Chondrocyte (in vitro differentiated cells): ENCODE measurements around the gene RTN4RL1. TPM values are rescaled to one million over a fixed set of nuclear protein-coding genes. Genes with fewer than 3 reads are reported as not detected.

ENCODE experiments used
- DNase-seq: peaks from one replicate; pipeline ENCODE4 v3.0.0; 2021; ENCODE audit warnings: mixed read lengths, low spot score
- H3K27ac Mint-ChIP-seq: one replicate; pipeline ENCODE4 v1.8.0; 2021; ENCODE audit warnings: mild to moderate bottlenecking, moderate library complexity, mixed read lengths; ENCODE audit not compliant: unreplicated experiment
- H3K27me3 Mint-ChIP-seq: 2 replicates; pipeline ENCODE4 v1.8.0; 2021; ENCODE audit warnings: low read depth, mixed read lengths
- H3K36me3 Mint-ChIP-seq: 2 replicates; pipeline ENCODE4 v1.8.0; 2021; ENCODE audit warnings: low read depth, mixed read lengths
- H3K4me1 Mint-ChIP-seq: 2 replicates; pipeline ENCODE4 v1.8.0; 2021; ENCODE audit warnings: low read depth, mild to moderate bottlenecking, mixed read lengths
- H3K4me3 Mint-ChIP-seq: one replicate; pipeline ENCODE4 v1.8.0; 2021; ENCODE audit warnings: mild to moderate bottlenecking, moderate library complexity, mixed read lengths; ENCODE audit not compliant: unreplicated experiment
- H3K9me3 Mint-ChIP-seq: 2 replicates; pipeline ENCODE4 v1.8.0; 2021; ENCODE audit warnings: low read depth, mixed read lengths
- CTCF ChIP-seq: fragments of 200-600 bp; sonication (generic); IDR thresholded peaks from 2 replicates; pipeline ENCODE4 v1.5.0; 2021; ENCODE audit warnings: antibody characterized with exemption, mild to moderate bottlenecking, moderate library complexity
- total RNA-seq: library from RNA; stranded (reverse); gene quantifications from 3 replicates; pipeline ENCODE4 v1.2.1, GENCODE V29; 2021

RTN4RL1 gene
- total RNA-seq, 1 donor from 2014 or later: 0.47 TPM

- H3K27me3 Mint-ChIP-seq: peaks cover 10% of the 10 kb centered on the region
- H3K9me3 Mint-ChIP-seq: no peaks in the 10 kb centered on the region
- no peak overlapping the region for H3K27ac Mint-ChIP-seq
- no peak overlapping the region for H3K4me3 Mint-ChIP-seq
- H3K36me3 Mint-ChIP-seq: no peaks in the 10 kb centered on the region
- no peak for DNase-seq
- TF ChIP-seq CTCF: no peak
- no peaks in the 10 kb centered on the region for H3K4me1 Mint-ChIP-seq
These were observed 75.4 kb downstream of the RTN4RL1 start for GRCh38 chr17:1949754-1950153.

- no peak overlapping the region for H3K4me3 Mint-ChIP-seq
These were observed 76.7 kb downstream of the RTN4RL1 start for GRCh38 chr17:1948517-1948825.

DNA sequence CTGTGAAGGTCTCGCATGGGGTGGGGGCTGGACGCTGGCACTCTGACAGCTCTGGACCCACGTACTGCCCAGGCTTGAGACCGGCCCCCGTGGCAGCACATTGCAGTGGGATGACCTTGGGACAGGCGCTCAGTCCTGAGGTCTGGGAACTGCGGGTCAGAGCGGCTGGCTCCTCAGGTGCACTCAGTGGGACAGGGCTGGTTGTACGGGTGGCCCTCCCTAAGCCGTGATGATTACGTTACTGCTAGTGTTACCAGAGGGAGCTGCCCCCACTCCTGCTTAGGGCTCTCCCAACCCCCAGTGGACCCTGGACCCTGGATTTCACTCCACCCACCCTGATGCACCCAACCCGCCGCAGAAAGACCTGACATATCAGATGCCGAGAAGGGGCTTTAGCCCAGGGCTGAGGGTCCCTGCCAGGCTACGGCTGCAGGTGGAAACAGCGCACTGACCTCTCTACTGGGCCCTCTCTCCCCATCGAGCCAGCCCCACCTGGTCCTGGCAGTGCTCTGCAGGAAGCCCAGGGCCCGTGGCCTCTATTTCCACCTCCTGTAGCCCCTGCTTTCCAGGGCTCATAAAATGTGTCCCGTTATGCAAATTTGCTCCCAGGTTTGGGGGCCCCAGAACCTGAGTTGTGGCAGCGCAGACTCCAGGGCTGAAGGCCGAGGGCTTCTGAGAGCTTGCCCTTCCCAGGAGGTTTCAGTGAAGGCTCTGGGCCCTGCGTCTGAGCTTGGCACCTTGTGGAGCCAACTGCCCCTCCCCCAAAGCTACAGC is 77.2 kb downstream of the RTN4RL1 start:
- TF ChIP-seq CTCF: no peak
- Mint-ChIP-seq H3K4me1 (no peaks in the 10 kb centered on the region), H3K36me3 (no peaks in the 10 kb centered on the region), H3K27me3 (peaks cover 10% of the 10 kb centered on the region), H3K9me3 (no peaks in the 10 kb centered on the region), H3K4me3 (no peak overlapping the region), H3K27ac (no peak overlapping the region)
- no peak for DNase-seq

More at GRCh38 chr17:1948517-1948825, 76.7 kb downstream of the RTN4RL1 start:
- peaks cover 10% of the 10 kb centered on the region for H3K27me3 Mint-ChIP-seq
- no peaks in the 10 kb centered on the region for H3K36me3 Mint-ChIP-seq
- DNase-seq: no peak
- TF ChIP-seq CTCF: no peak
- no peak overlapping the region for H3K27ac Mint-ChIP-seq
- H3K9me3 Mint-ChIP-seq: no peaks in the 10 kb centered on the region
- H3K4me1 Mint-ChIP-seq: no peaks in the 10 kb centered on the region

GRCh38 chr17:1947229-1947742 is 77.8 kb downstream of the RTN4RL1 start:
- Mint-ChIP-seq H3K36me3 (no peaks in the 10 kb centered on the region), H3K27me3 (peaks cover 10% of the 10 kb centered on the region), H3K9me3 (no peaks in the 10 kb centered on the region), H3K4me1 (no peaks in the 10 kb centered on the region), H3K27ac (no peak overlapping the region), H3K4me3 (no peak overlapping the region)
- no peak for TF ChIP-seq CTCF
- DNase-seq: no peak

GRCh38 chr17:1946021-1946932 is 78.9 kb downstream of the RTN4RL1 start:
- no peak overlapping the region for H3K4me3 Mint-ChIP-seq
- H3K27me3 Mint-ChIP-seq: peaks cover 5% of the 10 kb centered on the region
- H3K27ac Mint-ChIP-seq: no peak overlapping the region
- no peak for TF ChIP-seq CTCF
- no peaks in the 10 kb centered on the region for H3K36me3 Mint-ChIP-seq
- DNase-seq: no peak
- no peaks in the 10 kb centered on the region for H3K4me1 Mint-ChIP-seq
- no peaks in the 10 kb centered on the region for H3K9me3 Mint-ChIP-seq
